Large intestine (tissue), 3 donors: ENCODE measurements around the gene MPV17L2. TPM values are rescaled to one million over a fixed set of nuclear protein-coding genes. Genes with fewer than 3 reads are reported as not detected.
A peak's percentile ranks its signal among the peaks of the same experiment; 100 is the strongest.
"Not testable (repeated sequence)": the region's sequence is repeated elsewhere in the genome, so short reads cannot be mapped to it uniquely, and the experiment has no call there.

Experiments
- DNase-seq, 2 donors: peaks; one replicate each; pipeline versions ENCODE4 v3.0.0 to v3.0.0-alpha.2; 2013
- H3K27ac ChIP-seq: one replicate; pipeline ENCODE4 v1.5.1; 2013; ENCODE audit warnings: low read length
- H3K27me3 ChIP-seq: 2 replicates; pipeline ENCODE4 v1.6.1; 2013; ENCODE audit warnings: low read length; ENCODE audit not compliant: control insufficient read depth, insufficient read depth
- H3K36me3 ChIP-seq: 2 replicates; pipeline ENCODE4 v1.6.1; 2013; ENCODE audit warnings: low read length; ENCODE audit not compliant: control insufficient read depth, insufficient read depth
- H3K4me1 ChIP-seq: one replicate; pipeline ENCODE4 v1.6.1; 2013; ENCODE audit warnings: low read length; ENCODE audit not compliant: control insufficient read depth, insufficient read depth
- H3K4me3 ChIP-seq: one replicate; pipeline ENCODE4 v1.5.1; 2013; ENCODE audit warnings: low read length
- H3K9me3 ChIP-seq: one replicate; pipeline ENCODE4 v1.6.1; 2013; ENCODE audit warnings: mild to moderate bottlenecking, low read depth, low read length, moderate library complexity; ENCODE audit not compliant: control insufficient read depth
- WGBS: methylation state at CpG from one replicate; pipeline ENCODE4 v1.1.5; 2013; ENCODE audit warnings: low lambda C conversion rate; ENCODE audit not compliant: insufficient coverage; 5-methylcytosine and 5-hydroxymethylcytosine counted together
- polyA plus RNA-seq: library from polyadenylated mRNA; unstranded; fragments of 120-200 nt; gene quantifications from one replicate; pipeline ENCODE4 v1.2.1, GENCODE V29; 2013

The MPV17L2 gene
- polyA plus RNA-seq, 1 donor = 7.3 TPM

DNA sequence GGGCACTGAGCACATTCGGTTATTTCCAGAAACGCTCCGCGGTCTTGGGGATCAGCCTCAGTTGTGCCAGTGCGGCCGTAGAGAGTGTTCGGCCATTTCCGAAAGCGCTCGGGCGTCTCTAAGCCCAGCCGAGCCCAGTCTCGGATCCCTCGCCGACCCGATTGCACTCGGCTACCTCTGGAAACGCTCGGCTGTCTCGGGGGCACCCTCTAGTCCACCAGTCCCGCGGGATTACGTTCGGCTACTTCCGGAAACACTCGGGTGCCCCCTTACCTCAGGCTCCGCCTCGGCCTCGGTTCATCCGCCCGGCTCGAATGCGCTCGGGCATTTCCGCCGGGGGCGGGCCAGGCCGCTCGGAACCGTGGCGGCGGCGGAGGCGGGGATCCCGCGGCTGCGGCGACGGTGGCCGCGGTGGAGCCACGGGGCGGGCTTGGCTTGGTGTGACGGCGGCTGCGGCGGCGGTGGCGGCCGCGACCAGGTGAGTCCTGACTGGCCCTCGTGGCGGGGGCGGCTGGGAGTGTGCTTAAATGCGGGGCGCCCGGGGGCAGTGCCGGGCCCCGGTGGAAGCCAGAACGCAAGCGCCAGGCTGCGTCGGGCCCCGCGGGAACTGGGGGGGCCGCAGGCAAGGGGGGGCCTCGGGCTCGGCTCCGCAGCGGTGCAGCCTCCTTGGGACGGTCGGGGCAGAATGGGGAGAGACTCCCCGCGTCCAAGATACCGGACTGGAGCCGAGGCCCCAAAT lies 40.0 kb upstream of the MPV17L2 start, which contains the start of gene PIK3R2:
TSS of gene PIK3R2 (plus strand) at position 347 of the 739 bp plus-strand sequence. CDS start 2,717 bp downstream, outside the sequence.
- peak; percentile 99 for DNase-seq
- peaks cover 2% of the 10 kb centered on the region for H3K9me3 ChIP-seq
- peaks cover 38% of the 10 kb centered on the region for H3K4me1 ChIP-seq
- no peaks in the 10 kb centered on the region for H3K27me3 ChIP-seq
- peak within 1 kb of the TSS; percentile 96 for H3K27ac ChIP-seq
- peak within 1 kb of the TSS; percentile 82 for H3K4me3 ChIP-seq
- H3K36me3 ChIP-seq = peaks cover 29% of the 10 kb centered on the region
- WGBS = no CpG with 5 or more reads among the region's 86 CpGs

DNA sequence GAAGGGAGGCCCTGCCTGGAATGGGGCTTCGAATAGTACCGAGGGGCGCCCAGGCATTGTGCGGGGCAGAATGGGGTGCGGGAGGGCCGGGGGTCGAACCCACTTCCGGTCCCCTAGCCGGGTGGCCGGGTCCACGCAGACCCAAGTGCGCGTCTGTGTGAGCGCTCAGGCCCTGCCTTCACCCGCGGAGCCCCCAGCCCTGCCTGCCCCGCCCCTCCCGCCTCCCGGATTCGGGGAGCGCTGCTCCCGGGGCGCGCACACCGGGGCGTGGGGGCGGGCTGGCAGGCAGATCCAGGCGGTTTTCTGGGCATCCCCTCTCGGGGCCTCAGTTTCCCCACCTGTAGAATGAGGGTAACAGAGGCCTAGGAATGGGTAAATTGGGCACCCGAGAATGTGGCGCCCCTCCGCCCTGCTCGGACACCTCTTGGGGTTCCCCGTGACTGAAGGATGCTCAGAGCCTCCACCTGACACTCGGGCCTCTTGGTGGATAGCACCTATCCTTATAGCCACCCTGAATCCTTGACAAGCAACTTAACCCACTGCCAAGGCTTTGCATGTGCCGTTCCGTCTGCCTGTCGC lies 39.4 kb upstream of the MPV17L2 start:
- Histone ChIP-seq H3K27me3 (no peaks in the 10 kb centered on the region), H3K9me3 (peaks cover 2% of the 10 kb centered on the region), H3K4me3 (peak overlapping the region; percentile 82), H3K36me3 (peaks cover 31% of the 10 kb centered on the region), H3K27ac (peak overlapping the region; percentile 81), H3K4me1 (peaks cover 38% of the 10 kb centered on the region)
- no CpG with 5 or more reads among the region's 38 CpGs for WGBS
- DNase-seq = peak in 1 of 2 donors; percentile 51

DNA sequence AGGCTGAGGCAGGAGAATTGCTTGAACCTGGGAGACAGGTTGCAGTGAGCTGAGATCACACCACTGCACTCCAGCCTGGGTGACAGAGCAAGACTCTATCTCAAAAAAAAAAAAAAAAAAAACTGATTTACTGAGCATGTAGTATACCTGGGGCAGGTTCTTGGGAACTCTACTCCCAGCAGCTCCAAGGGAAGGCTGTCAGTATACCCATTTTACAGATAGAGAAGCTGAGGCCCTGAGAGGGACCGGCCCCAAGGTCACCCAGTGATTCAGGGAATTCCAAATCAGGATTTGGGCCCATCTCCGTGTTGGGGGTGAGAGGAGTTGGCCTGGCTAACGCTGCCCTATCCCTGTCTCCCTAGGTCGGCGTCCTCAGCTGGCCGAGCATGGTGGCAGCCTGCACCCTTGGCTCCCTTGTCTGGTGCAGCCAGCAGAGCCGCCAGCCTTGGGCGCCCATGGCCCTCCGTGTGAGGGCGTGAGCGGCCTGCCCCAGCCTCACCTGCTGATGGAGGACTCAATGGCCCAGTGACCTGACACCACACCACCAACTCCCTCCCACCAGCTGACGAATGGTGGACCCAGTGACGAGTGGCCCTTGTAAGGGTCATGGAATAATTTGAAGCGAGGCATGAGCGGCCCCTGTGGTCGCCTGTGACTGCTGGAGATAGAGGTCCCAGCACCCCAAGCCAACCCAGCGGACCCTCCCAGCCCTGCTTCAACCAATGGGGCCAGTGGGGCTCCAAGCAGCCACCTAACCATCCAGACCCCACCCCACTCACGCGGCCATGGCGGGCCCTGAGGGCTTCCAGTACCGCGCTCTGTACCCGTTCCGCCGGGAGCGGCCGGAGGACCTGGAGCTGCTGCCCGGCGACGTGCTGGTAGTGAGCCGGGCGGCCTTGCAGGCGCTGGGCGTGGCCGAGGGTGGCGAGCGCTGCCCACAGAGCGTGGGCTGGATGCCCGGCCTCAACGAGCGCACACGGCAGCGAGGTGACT lies 37.6 kb upstream of the MPV17L2 start:
- no peaks in the 10 kb centered on the region for H3K27me3 ChIP-seq
- no CpG with 5 or more reads among the region's 43 CpGs for WGBS
- no peak overlapping the region for H3K27ac ChIP-seq
- peaks cover 2% of the 10 kb centered on the region for H3K9me3 ChIP-seq
- H3K4me1 ChIP-seq = peaks cover 38% of the 10 kb centered on the region
- H3K4me3 ChIP-seq = no peak overlapping the region
- no peak for DNase-seq
- H3K36me3 ChIP-seq = peaks cover 36% of the 10 kb centered on the region

DNA sequence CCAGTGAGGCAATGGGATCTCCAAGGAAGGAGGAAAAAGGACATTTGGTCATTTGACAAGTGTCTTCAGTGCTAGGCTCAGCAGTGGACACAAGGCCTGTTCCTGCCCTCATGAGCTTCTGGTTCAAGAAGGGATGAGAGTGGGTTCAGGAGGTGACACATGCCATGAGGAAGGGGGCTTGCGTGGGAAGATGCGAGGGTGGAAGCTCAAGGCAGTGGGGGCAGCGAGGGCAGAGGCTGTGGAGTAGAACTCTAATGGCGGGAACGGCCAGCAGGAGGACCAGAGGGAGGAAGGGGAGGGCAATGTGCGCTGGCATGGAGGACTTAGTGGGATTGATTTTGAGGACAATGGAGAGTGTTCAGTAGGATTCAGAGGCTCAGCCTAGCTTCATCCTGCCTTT lies 36.8 kb upstream of the MPV17L2 start:
- peak overlapping the region; percentile 32 for H3K27ac ChIP-seq
- WGBS = no CpG with 5 or more reads among the region's 6 CpGs
- no peak overlapping the region for H3K4me3 ChIP-seq
- H3K9me3 ChIP-seq = peaks cover 2% of the 10 kb centered on the region
- peaks cover 43% of the 10 kb centered on the region for H3K4me1 ChIP-seq
- no peak for DNase-seq
- H3K36me3 ChIP-seq = peaks cover 35% of the 10 kb centered on the region
- no peaks in the 10 kb centered on the region for H3K27me3 ChIP-seq

DNA sequence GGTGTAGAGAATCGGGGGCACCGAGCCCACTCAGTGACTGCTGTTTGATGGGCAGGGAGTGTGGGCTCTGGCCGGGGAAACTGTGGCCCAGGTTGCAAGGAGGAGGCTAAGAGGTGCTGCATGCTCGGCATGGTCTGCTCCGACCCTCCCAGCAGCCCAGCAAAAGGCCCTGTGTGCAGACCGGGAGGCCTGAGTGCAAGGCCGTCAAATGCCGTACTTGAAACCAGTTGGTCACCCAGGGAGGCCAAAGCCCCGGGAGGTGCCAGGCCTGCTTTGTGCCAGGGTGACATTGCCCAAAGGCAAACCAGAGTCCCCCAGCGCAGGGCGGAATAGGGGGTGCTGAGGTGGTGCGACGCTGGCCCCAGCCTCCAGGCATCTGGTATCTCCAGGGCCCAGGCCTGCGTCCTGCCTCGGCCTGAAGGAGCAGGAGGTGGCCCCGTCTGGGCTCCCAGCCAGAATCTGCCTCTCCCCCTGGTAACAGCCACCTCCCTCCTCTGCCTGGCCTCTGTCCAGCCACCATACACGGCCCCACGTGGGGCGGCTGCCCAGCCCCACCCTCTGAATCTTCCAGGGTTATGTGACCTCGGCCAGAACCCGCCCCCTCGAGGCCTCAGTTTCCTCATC lies 36.1 kb upstream of the MPV17L2 start:
- Histone ChIP-seq H3K27ac (peak overlapping the region; percentile 52), H3K36me3 (peaks cover 41% of the 10 kb centered on the region), H3K4me1 (peaks cover 39% of the 10 kb centered on the region), H3K27me3 (no peaks in the 10 kb centered on the region), H3K9me3 (peaks cover 2% of the 10 kb centered on the region), H3K4me3 (no peak overlapping the region)
- DNase-seq = peak; percentile 87 to 91
- WGBS = no CpG with 5 or more reads among the region's 22 CpGs

DNA sequence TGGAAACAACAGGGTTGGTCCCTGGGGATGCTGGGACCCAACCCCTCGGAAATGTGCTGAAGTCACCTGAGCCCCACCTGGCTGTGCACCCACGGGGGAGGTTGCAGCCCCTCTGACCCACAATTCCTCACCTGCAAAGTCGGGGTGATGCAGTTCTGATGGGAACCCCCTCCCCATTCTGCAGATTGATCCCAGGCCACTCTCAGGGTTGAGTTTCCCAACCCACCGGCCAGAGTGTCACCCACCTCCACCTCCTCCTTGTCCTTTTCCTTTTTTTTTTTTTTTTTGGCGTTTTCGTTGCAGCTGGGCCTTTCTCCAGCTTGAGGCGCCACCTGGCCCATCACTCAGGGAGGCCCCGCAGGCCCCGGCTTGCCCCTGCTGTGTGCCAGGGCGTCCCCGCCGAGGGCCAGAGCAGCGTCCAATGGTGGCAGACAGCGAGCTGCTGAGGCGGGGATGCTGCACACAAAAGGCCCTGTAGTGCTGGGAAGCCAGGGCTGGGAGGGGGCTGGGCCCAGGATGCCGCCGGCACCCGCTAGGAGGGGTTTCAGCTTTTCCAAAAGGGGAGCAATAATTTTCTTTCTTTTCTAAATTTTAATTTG lies 35.5 kb upstream of the MPV17L2 start:
- Histone ChIP-seq H3K27ac (peak overlapping the region; percentile 52), H3K9me3 (peaks cover 2% of the 10 kb centered on the region), H3K4me3 (no peak overlapping the region), H3K4me1 (peaks cover 39% of the 10 kb centered on the region), H3K27me3 (no peaks in the 10 kb centered on the region), H3K36me3 (peaks cover 47% of the 10 kb centered on the region)
- WGBS = no CpG with 5 or more reads among the region's 18 CpGs
- DNase-seq = no peak

DNA sequence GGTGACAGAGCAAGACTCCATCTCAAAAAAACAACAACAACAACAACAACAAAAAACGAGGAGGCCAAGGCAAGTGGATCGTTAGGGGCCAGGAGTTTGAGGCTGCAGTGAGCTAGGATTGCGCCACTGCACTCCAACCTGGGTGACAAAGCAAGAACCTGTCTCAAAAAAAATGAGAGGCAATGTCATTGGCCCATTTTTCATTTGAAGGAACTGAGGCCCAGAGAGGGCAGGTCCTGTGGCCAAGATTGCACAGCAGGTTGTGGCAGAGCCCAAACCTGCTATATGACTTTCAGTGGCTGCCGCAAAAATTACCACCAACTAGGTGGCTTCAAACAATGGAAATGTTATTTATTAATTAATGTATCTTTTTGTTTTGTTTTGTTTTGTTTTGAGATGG lies 34.6 kb upstream of the MPV17L2 start:
- Histone ChIP-seq H3K36me3 (peaks cover 56% of the 10 kb centered on the region), H3K4me3 (no peak overlapping the region), H3K27ac (no peak overlapping the region), H3K27me3 (no peaks in the 10 kb centered on the region), H3K4me1 (peaks cover 39% of the 10 kb centered on the region), H3K9me3 (peaks cover 2% of the 10 kb centered on the region)
- DNase-seq = no peak
- no CpG with 5 or more reads among the region's 4 CpGs for WGBS

DNA sequence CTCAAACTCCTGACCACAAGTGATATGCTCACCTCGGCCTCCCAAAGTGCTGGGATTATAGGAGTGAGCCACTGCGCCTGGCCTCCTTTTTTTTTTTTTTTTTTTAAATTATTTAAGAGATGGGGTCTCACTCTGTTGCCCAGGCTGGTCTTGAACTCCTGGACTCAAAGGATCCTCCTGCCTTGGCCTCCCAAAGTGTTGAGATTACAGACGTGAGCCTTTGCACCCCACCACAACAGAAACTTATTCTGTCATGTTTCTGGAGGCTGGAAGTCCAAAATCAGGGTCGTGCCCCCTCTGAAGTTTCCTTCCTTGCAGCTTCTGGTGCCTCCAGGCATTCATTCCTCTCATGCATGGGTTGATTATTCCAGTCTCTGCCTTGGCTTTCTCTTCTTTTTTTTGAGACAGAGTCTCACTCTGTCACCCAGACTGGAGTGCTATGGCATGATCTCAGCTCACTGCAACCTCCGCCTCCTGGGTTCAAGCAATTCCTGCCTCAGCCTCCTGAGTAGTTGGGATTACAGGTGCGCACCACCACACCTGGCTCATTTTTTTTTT lies 33.9 kb upstream of the MPV17L2 start:
- not testable (repeated sequence) for H3K9me3 ChIP-seq, DNase-seq, H3K27me3 ChIP-seq, H3K27ac ChIP-seq, H3K4me3 ChIP-seq
- WGBS = no CpG with 5 or more reads among the region's 6 CpGs
- H3K4me1 ChIP-seq = peaks cover 39% of the 10 kb centered on the region
- H3K36me3 ChIP-seq = peaks cover 59% of the 10 kb centered on the region

DNA sequence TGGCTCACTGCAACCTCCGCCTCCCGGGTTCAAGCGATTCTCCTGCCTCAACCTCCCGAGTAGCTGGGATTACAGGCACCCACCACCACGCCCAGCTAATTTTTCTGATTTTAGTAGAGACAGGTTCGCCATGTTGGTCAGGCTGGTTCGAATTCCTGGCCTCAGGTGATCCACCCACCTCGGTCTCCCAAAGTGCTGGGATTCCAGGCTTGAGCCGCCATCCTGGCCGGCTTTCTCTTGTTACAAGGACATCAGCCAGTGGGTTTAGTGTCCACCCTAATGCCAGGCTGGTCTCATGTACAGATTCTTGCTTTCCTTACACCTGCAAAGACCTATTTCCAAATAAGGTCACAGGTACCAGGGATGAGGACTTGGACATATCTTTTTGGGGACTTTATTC lies 33.2 kb upstream of the MPV17L2 start:
- H3K27ac ChIP-seq = no peak overlapping the region
- H3K36me3 ChIP-seq = peaks cover 63% of the 10 kb centered on the region
- peaks cover 2% of the 10 kb centered on the region for H3K9me3 ChIP-seq
- peaks cover 35% of the 10 kb centered on the region for H3K4me1 ChIP-seq
- WGBS = no CpG with 5 or more reads among the region's 10 CpGs
- H3K27me3 ChIP-seq = no peaks in the 10 kb centered on the region
- no peak for DNase-seq
- H3K4me3 ChIP-seq = no peak overlapping the region
